AG09319 (cell line): ENCODE data around the gene TMEM61.
"Not testable (repeated sequence)": the region's sequence is repeated elsewhere in the genome, so short reads cannot be mapped to it uniquely, and the experiment has no call there.

Experiments used
- DNase-seq: peaks from one replicate; pipeline ENCODE4 v3.0.0-alpha.2; 2010; ENCODE audit warnings: low read depth; ENCODE audit errors: extremely low read depth
- TF ChIP-seq, protein P1 (sequence below): IDR thresholded peaks from 2 replicates; pipeline ENCODE4 v1.5.1; 2011; ENCODE audit warnings: low read depth, mild to moderate bottlenecking, inconsistent platforms, low read length, moderate library complexity

The TMEM61 gene

GRCh38 chr1:54951810-54952226 lies 28.6 kb upstream of the TMEM61 start:
- no peak for DNase-seq
- TF ChIP-seq, protein P1, sequence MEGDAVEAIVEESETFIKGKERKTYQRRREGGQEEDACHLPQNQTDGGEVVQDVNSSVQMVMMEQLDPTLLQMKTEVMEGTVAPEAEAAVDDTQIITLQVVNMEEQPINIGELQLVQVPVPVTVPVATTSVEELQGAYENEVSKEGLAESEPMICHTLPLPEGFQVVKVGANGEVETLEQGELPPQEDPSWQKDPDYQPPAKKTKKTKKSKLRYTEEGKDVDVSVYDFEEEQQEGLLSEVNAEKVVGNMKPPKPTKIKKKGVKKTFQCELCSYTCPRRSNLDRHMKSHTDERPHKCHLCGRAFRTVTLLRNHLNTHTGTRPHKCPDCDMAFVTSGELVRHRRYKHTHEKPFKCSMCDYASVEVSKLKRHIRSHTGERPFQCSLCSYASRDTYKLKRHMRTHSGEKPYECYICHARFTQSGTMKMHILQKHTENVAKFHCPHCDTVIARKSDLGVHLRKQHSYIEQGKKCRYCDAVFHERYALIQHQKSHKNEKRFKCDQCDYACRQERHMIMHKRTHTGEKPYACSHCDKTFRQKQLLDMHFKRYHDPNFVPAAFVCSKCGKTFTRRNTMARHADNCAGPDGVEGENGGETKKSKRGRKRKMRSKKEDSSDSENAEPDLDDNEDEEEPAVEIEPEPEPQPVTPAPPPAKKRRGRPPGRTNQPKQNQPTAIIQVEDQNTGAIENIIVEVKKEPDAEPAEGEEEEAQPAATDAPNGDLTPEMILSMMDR: no peak

DNA sequence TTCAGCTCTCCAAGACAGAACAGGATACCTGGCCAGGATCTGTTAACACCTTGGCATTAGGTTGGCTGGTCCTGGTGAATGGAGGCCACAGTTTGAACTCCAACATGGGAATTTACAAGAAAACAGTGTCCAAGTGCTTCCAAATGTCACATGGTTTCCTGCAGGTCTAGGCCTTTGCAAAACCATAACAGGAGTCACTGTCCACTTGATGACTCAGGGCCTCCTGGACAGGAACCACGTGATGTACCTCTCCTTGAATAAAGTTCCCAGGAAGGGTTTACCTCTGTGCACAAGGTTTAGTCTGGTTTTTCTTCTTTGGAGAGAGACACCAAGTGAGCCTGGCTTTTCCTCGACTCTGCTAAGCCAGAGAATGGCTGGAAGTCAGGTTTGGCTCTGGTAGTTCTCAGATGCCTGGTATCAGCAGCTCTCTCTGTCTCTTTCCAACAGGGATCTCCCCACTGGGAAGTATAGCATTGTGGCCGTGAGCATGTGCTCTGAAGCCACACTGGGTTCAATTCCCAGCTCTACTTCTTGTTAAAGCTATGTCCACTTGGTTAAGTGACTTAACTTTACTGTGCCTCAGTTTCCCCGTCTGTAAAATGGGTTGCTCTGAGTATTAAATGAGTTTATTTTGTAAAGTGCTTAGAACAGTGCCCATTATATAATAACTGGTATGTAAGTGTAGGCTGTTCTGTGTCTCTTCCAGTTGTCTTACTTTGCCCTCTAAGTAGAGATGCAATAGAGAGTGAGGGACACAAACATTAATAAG lies 27.3 kb upstream of the TMEM61 start:
- TF ChIP-seq, protein P1: no peak
- no peak for DNase-seq

- DNase-seq: no peak
- TF ChIP-seq, protein P1: no peak
These were observed 26.6 kb upstream of the TMEM61 start for GRCh38 chr1:54953846-54954245.

DNA sequence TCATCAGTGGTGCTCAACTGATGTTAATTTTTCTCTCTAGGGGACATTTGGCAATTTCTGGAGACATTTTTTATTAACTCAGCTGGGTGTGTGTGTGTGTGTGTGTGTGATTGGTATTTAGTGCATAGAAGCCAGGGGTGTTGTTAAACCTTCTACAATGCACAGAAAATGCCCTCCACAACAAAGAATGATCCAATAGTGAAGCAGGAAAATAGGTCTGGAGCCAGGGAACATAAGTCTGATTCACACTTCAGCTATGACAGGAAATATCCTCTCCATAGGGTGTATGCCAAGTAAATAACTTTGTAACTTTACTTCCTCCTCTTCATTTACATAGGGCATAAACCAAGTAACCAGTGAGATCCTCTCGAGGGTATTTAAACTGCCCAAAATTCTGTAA lies 25.1 kb upstream of the TMEM61 start:
- DNase-seq: no peak
- TF ChIP-seq, protein P1: no peak

GRCh38 chr1:54956726-54957125 lies 23.7 kb upstream of the TMEM61 start:
- DNase-seq: no peak
- TF ChIP-seq, protein P1: no peak

GRCh38 chr1:54959241-54959640 lies 21.2 kb upstream of the TMEM61 start:
- no peak for DNase-seq
- TF ChIP-seq, protein P1: no peak

DNA sequence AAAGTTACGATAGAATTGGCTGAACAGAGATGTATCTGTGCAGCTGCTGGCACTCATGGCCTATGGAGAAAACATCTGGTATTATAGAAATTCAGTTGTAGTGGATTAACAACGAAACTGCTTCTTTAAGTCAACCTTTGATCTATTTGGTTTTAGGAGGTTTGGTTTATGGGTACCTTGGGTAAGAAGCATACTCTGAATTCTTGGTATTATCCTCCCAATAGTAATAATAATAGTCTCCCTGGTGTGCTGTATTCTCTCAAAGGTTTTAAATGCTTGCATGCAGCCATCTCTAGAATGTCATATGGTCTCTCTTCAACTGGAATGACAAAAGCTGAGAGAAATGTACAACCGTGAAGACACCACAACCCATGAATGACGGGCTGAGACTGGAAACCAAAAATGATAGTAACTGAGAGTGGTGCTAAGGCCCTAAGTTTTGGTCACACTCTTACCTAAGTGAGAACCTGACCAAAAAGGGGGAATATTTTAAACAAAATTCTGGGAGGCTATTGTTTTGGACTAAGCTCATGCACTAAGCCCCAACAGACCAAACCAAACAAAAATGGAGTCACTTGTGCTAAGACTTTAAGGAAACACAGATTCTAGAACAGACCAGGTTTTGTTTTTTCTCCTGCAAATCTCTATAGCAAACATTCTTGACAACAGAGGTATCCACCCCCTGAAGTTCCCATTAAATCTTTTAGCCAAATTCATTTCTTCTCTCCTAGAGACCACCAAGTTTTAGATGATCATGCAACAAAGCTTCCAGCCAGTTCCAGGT lies 17.6 kb upstream of the TMEM61 start:
- no peak for DNase-seq
- TF ChIP-seq, protein P1: no peak

DNA sequence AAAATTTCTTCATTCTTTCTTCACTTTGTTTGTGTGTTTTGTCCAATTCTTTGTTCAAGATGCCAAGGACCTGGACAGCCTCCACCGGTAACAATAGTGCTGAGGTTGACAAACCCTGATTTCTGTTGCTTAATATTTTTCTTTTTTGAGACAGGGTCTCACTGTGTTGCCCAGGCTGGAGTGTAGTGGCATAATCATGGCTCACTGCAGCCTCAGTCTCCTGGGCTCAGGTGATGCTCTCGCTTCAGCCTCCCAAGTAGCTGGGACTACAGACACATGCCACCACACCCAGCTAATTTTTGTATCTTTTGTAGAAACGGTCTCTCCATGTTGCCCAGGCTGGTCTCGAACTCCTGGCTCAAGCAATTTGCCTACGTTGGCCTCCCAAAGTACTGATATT lies 16.6 kb upstream of the TMEM61 start:
- DNase-seq: not testable (repeated sequence)
